Stimulated activated CD8-positive, alpha-beta memory T cell treated with anti-CD3 and anti-CD28 coated beads, Interleukin-7, amount 100 ng/mL, for 1 hour (primary cell): Measurements from ENCODE around the gene KCNAB2.

Experiments used
- DNase-seq, 2 donors: peaks; one replicate each; pipeline ENCODE4 v3.0.0-alpha.2; 2020; ENCODE audit warnings: low read depth in 2 of 2

The KCNAB2 gene

GRCh38 chr1:6148497-6149241, 103.0 kb downstream of the KCNAB2 start:
- peak; percentile 34 to 41 for DNase-seq

- DNase-seq: no peak
These were observed 103.9 kb downstream of the KCNAB2 start for GRCh38 chr1:6149597-6149996.

DNA sequence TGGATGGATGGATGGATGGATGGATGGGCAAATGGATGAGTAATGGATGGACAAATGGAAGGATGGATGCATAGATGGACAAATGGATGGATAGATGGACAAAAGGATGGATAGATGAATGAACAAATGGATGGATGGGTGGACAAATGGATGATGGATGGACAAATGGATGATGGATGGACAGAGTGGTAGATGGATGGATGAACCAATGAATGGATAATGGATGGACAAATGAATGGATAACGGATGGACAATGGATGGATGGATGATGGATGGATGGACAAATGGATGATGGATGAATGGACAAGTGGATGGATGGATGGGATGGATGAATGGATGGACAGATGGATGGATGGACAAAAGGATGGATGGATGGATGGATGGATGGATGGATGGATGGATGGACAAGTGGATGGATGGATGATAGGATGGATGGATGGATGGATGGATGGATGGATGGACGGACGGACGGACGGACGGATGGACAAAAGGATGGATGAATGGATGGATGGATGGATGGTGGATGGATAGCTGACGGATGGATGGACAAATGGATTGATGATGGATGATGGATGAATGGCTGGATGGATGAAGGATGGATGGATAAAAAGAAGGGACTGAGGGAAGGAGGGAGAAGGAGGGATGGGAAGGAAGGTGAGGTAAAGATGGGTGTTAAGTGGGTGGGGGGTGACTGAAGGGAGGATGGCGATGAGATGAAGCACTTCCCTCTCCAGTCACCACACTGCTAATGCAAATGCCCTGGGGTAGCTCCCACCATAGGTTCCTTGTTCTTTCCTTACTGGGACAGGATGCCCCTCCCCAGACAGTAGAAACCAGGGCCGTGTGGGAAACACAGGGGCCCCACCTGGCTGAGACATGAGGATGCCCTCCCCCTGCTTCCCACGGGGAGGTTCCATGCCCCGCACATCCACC, 104.6 kb downstream of the KCNAB2 start:
- no peak for DNase-seq
